ENCODE measurements around the gene GAS7.

Gene GAS7

GRCh38 chr17:9917801-9918200, 280.6 kb downstream of the GAS7 start:
- ATAC-seq = no peak
- TF ChIP-seq TOX (CRISPR knock-in tag; IDR thresholded peaks at IDR 0.05; ENCODE audit: borderline replicate concordance) = no peak
- no peak for TF ChIP-seq BACH2 (CRISPR knock-in tag; IDR thresholded peaks at IDR 0.05; ENCODE audit: borderline replicate concordance)
- TF ChIP-seq ZFP30 (CRISPR knock-in tag; IDR thresholded peaks at IDR 0.05) = no peak
- no peak for TF ChIP-seq TSHZ2 (CRISPR knock-in tag; IDR thresholded peaks at IDR 0.05)

- no peak for ATAC-seq
- TF ChIP-seq CREB5 (CRISPR knock-in tag; IDR thresholded peaks at IDR 0.05; ENCODE audit: low read depth) (no peak), PATZ1 (CRISPR knock-in tag; IDR thresholded peaks at IDR 0.05; ENCODE audit: borderline replicate concordance) (no peak), ZC3H10 (CRISPR knock-in tag; IDR thresholded peaks at IDR 0.05) (no peak), CSRNP3 (CRISPR knock-in tag; IDR thresholded peaks at IDR 0.05) (no peak)
These were observed 281.3 kb downstream of the GAS7 start for GRCh38 chr17:9917131-9917530.

GRCh38 chr17:9916108-9916507, 282.3 kb downstream of the GAS7 start:
- no peak for TF ChIP-seq CSDC2 (CRISPR knock-in tag; IDR thresholded peaks at IDR 0.05)
- no peak for ATAC-seq

- no peak for ATAC-seq
- TF ChIP-seq RARB (CRISPR knock-in tag; IDR thresholded peaks at IDR 0.05) = no peak
- no peak for TF ChIP-seq SNAI2 (CRISPR knock-in tag; IDR thresholded peaks at IDR 0.05)
- no peak for TF ChIP-seq TSHZ2 (CRISPR knock-in tag; IDR thresholded peaks at IDR 0.05)
- TF ChIP-seq ARNTL (CRISPR knock-in tag; IDR thresholded peaks at IDR 0.05; ENCODE audit: borderline replicate concordance, low read depth) = no peak
- TF ChIP-seq ZC3H10 (CRISPR knock-in tag; IDR thresholded peaks at IDR 0.05) = no peak
- TF ChIP-seq TCF4 (CRISPR knock-in tag; IDR thresholded peaks at IDR 0.05; ENCODE audit: borderline replicate concordance) = no peak
- TF ChIP-seq OSR1 (CRISPR knock-in tag; IDR thresholded peaks at IDR 0.05) = no peak
- TF ChIP-seq CREB5 (CRISPR knock-in tag; IDR thresholded peaks at IDR 0.05; ENCODE audit: low read depth) = no peak
- TF ChIP-seq ESRRG (CRISPR knock-in tag; IDR thresholded peaks at IDR 0.05) = no peak
- no peak for TF ChIP-seq ZNF70 (CRISPR knock-in tag; IDR thresholded peaks at IDR 0.05)
- no peak for TF ChIP-seq ZNF8 (CRISPR knock-in tag; IDR thresholded peaks at IDR 0.05)
- no peak for TF ChIP-seq TOX (CRISPR knock-in tag; IDR thresholded peaks at IDR 0.05; ENCODE audit: borderline replicate concordance)
- no peak for TF ChIP-seq GLIS3 (CRISPR knock-in tag; IDR thresholded peaks at IDR 0.05)
- no peak for TF ChIP-seq ZFP30 (CRISPR knock-in tag; IDR thresholded peaks at IDR 0.05)
- no peak for TF ChIP-seq POU6F1 (CRISPR knock-in tag; IDR thresholded peaks at IDR 0.05; ENCODE audit: borderline replicate concordance, low read depth)
- TF ChIP-seq BACH2 (CRISPR knock-in tag; IDR thresholded peaks at IDR 0.05; ENCODE audit: borderline replicate concordance) = no peak
- TF ChIP-seq CSRNP3 (CRISPR knock-in tag; IDR thresholded peaks at IDR 0.05) = no peak
- no peak for TF ChIP-seq ISL1 (CRISPR knock-in tag; IDR thresholded peaks at IDR 0.05)
- TF ChIP-seq ZNF565 (CRISPR knock-in tag; conservative IDR thresholded peaks at IDR 0.05; ENCODE audit: low read depth) = no peak
These were observed 284.9 kb downstream of the GAS7 start for GRCh38 chr17:9913476-9913875.
